GM18505 (cell line): ENCODE data around the gene NCAM1.

Experiments
- ATAC-seq: cut with Tn5 transposase; IDR thresholded peaks from one replicate; pipeline ENCODE4 v1.9.1; 2021; ENCODE audit not compliant: unreplicated experiment
- POLR2A ChIP-seq: IDR thresholded peaks from 4 replicates; pipeline ENCODE4 v1.6.1; 2011; ENCODE audit warnings: borderline replicate concordance; ENCODE audit not compliant: insufficient read depth, insufficient read length; ENCODE audit errors: extremely low read depth

Gene NCAM1

GRCh38 chr11:113272927-113273615 is 311.9 kb downstream of the NCAM1 start:
- TF ChIP-seq POLR2A: no peak
- no peak for ATAC-seq

- no peak for TF ChIP-seq POLR2A
Observed at GRCh38 chr11:113273720-113274119, 312.5 kb downstream of the NCAM1 start.

GRCh38 chr11:113274713-113275582 is 313.7 kb downstream of the NCAM1 start:
- no peak for ATAC-seq
- TF ChIP-seq POLR2A: no peak

More at GRCh38 chr11:113273720-113274119, 312.5 kb downstream of the NCAM1 start:
- ATAC-seq: no peak

- no peak for ATAC-seq
- no peak for TF ChIP-seq POLR2A
Observed at GRCh38 chr11:113275602-113276001, 314.4 kb downstream of the NCAM1 start.

- no peak for ATAC-seq
- TF ChIP-seq POLR2A: no peak
Observed at GRCh38 chr11:113276466-113276865, 315.2 kb downstream of the NCAM1 start.

- no peak for ATAC-seq
- TF ChIP-seq POLR2A: no peak
Observed at GRCh38 chr11:113277907-113278306, 316.7 kb downstream of the NCAM1 start.

- no peak for TF ChIP-seq POLR2A
- ATAC-seq: no peak
Observed at GRCh38 chr11:113278481-113278880, 317.3 kb downstream of the NCAM1 start.

- no peak for ATAC-seq
- no peak for TF ChIP-seq POLR2A
Observed at GRCh38 chr11:113278925-113279324, 317.7 kb downstream of the NCAM1 start.

- ATAC-seq: no peak
- TF ChIP-seq POLR2A: no peak
Observed at GRCh38 chr11:113279591-113279990, 318.4 kb downstream of the NCAM1 start.

GRCh38 chr11:113281052-113281725 is 320.0 kb downstream of the NCAM1 start:
- ATAC-seq: no peak
- TF ChIP-seq POLR2A: no peak

- ATAC-seq: no peak
- TF ChIP-seq POLR2A: no peak
Observed at GRCh38 chr11:113282898-113283437, 321.7 kb downstream of the NCAM1 start.

GRCh38 chr11:113283881-113284280 is 322.7 kb downstream of the NCAM1 start:
- no peak for TF ChIP-seq POLR2A
- ATAC-seq: no peak

GRCh38 chr11:113286009-113286408 is 324.8 kb downstream of the NCAM1 start:
- TF ChIP-seq POLR2A: no peak
- ATAC-seq: no peak
